K562 (cell line): ENCODE measurements around the gene PALMD. TPM values are rescaled to one million over a fixed set of nuclear protein-coding genes. Genes with fewer than 3 reads are reported as not detected.

Experiments
- CHD1 ChIP-seq: fragments of 200-600 bp; sonication (generic); IDR thresholded peaks from one replicate; pipeline ENCODE4 v1.6.1; 2012; ENCODE audit warnings: mild to moderate bottlenecking, moderate library complexity, low read length, inconsistent platforms
- CHD4 ChIP-seq: fragments of 200-600 bp; sonication (generic); IDR thresholded peaks from 3 replicates; pipeline ENCODE4 v1.6.1; 2012; ENCODE audit warnings: low read depth, mild to moderate bottlenecking, mixed read lengths, low read length, inconsistent platforms; ENCODE audit not compliant: insufficient read depth, insufficient replicate concordance, poor library complexity, severe bottlenecking
- DMBX1 ChIP-seq: fragments of 250-450 bp; sonication (Bioruptor Pico); IDR thresholded peaks from 2 replicates; pipeline ENCODE4 v1.8.0; 2022; ENCODE audit warnings: inconsistent platforms, mild to moderate bottlenecking, moderate library complexity, borderline replicate concordance
- HDAC8 ChIP-seq: fragments of 450-650 bp; IDR thresholded peaks from 2 replicates; pipeline ENCODE4 v1.6.1; 2016; ENCODE audit warnings: mild to moderate bottlenecking, missing genetic modification characterization, moderate library complexity, missing compliant biosample characterization
- KHSRP ChIP-seq: fragments of 450-650 bp; IDR thresholded peaks from 2 replicates; pipeline ENCODE4 v1.6.1; 2017
- MEIS2 ChIP-seq: fragments of 450-650 bp; IDR thresholded peaks from 2 replicates; pipeline ENCODE4 v1.6.1; 2014; ENCODE audit warnings: mild to moderate bottlenecking; ENCODE audit not compliant: partially characterized antibody
- MGA ChIP-seq: fragments of 450-650 bp; IDR thresholded peaks from 2 replicates; pipeline ENCODE4 v1.6.1; 2016; ENCODE audit warnings: mild to moderate bottlenecking, moderate library complexity
- MLLT1 ChIP-seq, 2 experiments: fragments of 450-650 bp; IDR thresholded peaks; 2 replicates each; pipeline ENCODE4 v1.6.1; 2016
- NEUROD1 ChIP-seq: fragments of 150-350 bp; IDR thresholded peaks from 2 replicates; pipeline ENCODE4 v1.6.1; 2014; ENCODE audit warnings: borderline replicate concordance, low read length, low read depth; ENCODE audit not compliant: partially characterized antibody
- RBM17 ChIP-seq: fragments of 200-400 bp; formaldehyde crosslinking; IDR thresholded peaks from 2 replicates; pipeline ENCODE4 v1.6.1; 2017; ENCODE audit warnings: low read depth, mild to moderate bottlenecking, low read length, borderline replicate concordance
- TSC22D4 ChIP-seq: fragments of 450-650 bp; IDR thresholded peaks from 2 replicates; pipeline ENCODE4 v1.6.1; 2016; ENCODE audit warnings: missing genetic modification characterization, missing biosample characterization, control low read depth
- ZNF3 ChIP-seq: fragments of 250-450 bp; sonication (Bioruptor Pico); IDR thresholded peaks from 2 replicates; pipeline ENCODE4 v1.5.0; 2021; ENCODE audit warnings: mild to moderate bottlenecking, moderate library complexity
- ZNF766 ChIP-seq: fragments of 200-800 bp; sonication (Bioruptor generic); conservative IDR thresholded peaks from 2 replicates; pipeline ENCODE4 v1.6.1; 2016; ENCODE audit warnings: missing genetic modification characterization, missing compliant biosample characterization
- ZNF780A ChIP-seq: fragments of 250-450 bp; sonication (Bioruptor Pico); IDR thresholded peaks from 2 replicates; pipeline ENCODE4 v1.5.0; 2021; ENCODE audit warnings: mild to moderate bottlenecking
- ZSCAN29 ChIP-seq: fragments of 450-650 bp; IDR thresholded peaks from 2 replicates; pipeline ENCODE4 v1.6.1; 2017
- polyA plus RNA-seq, 8 experiments: library from polyadenylated mRNA; depleted of rRNA in 4 of 8; stranded (reverse) in 5 of 8; unstranded in 3 of 8; fragments of >200 nt; fragmentation: Nextera tagmentation in 2 of 8; fragmentation: Illumina TruSeq in 1 of 8; extraction: Ambion mirVana in 2 of 8; extraction: Trizol in 1 of 8; gene quantifications; 2 replicates each; pipeline versions ENCODE4 v1.2.1 to v1.2.3, GENCODE V29; 2011 to 2014; ENCODE audit warnings: inconsistent platforms in 1 of 8, missing spikeins in 1 of 8
- total RNA-seq, 7 experiments: library from RNA; depleted of rRNA in 6 of 7; stranded (reverse); fragments of >200 nt in 6 of 7; fragmentation: Illumina TruSeq in 2 of 7; extraction: Trizol in 2 of 7; gene quantifications; 2 replicates each; pipeline versions ENCODE4 v1.2.1 to v1.2.3, GENCODE V29; 2011 to 2021; ENCODE audit warnings: low replicate concordance in 1 of 7

The PALMD gene
- total and polyA plus RNA-seq, 9 of the 15 experiments (the other 6 are each of a cell fraction or from before 2014, with no cell fraction given) = 2.7 to 13.5 (median 5.4) TPM

- no peak for TF ChIP-seq NEUROD1
- no peak for TF ChIP-seq DMBX1
- no peak for TF ChIP-seq KHSRP
- no peak for TF ChIP-seq CHD4
- 0 out of 2 replicates have a peak, but pooled peaks have one; percentile 38 for TF ChIP-seq ZNF766 (CRISPR knock-in tag)
- peak; percentile 39 for TF ChIP-seq MGA
- peak; percentile 35 for TF ChIP-seq CHD1
- 0 out of 4 replicates have a peak, but pooled peaks of 1 of the 2 experiments have one; percentile 14 for TF ChIP-seq MLLT1 (IDR thresholded peaks at IDR 0.05)
- TF ChIP-seq HDAC8 (tag) = no peak
- TF ChIP-seq ZNF780A (CRISPR knock-in tag) = no peak
- 0 out of 2 replicates have a peak, but pooled peaks have one; percentile 63 for TF ChIP-seq ZSCAN29
- TF ChIP-seq RBM17 = no peak
- TF ChIP-seq TSC22D4 (tag) = no peak
- TF ChIP-seq MEIS2 = peak; percentile 88
- no peak for TF ChIP-seq ZNF3 (CRISPR knock-in tag)
Measured at GRCh38 chr1:99645699-99646531, at the start of gene PALMD (continued).
